CD4-positive, alpha-beta T cell treated with Interferon gamma for 1 hour (primary cell): ENCODE measurements around the gene RIOK1.

Source experiments
- DNase-seq: peaks from one replicate; pipeline ENCODE4 v3.0.0-alpha.2; 2020

RIOK1 gene

DNA sequence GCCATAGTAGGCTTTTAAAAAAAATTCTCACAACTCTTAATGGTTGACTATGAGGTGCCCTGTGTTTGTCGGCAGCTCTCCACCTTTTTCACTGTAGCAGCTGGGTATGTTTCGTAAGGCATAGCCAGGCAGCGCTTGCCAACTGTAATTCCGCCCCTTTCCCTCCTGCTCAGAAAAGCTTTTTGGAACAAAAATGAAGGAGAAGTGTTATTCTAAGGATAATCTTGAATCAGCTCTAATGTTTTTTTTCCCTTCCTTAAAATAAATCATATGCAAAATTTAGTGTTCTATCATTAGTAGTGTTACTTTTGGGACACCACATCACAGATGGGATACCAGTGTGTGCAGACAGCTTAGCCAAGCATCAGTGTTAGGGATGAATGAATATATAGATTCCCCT lies 21.2 kb downstream of the RIOK1 start:
- no peak for DNase-seq

DNA sequence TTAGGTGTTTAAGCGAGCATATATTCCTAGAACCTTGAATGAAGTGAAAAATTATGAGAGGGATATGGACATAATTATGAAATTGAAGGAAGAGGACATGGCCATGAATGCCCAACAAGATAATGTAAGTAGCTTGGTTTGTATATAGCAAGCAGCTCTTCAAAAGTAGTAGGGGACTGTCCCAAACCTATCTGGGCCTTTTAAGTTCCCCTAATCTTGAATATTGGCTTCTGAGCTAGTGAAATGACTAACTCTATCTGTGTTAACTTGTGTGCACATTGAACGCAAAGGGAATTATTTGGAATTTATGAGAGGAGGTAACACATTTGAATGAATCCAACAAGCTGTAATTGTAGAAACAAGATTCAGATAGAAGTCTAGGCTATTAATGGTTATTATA lies 21.7 kb downstream of the RIOK1 start:
- no peak for DNase-seq

DNA sequence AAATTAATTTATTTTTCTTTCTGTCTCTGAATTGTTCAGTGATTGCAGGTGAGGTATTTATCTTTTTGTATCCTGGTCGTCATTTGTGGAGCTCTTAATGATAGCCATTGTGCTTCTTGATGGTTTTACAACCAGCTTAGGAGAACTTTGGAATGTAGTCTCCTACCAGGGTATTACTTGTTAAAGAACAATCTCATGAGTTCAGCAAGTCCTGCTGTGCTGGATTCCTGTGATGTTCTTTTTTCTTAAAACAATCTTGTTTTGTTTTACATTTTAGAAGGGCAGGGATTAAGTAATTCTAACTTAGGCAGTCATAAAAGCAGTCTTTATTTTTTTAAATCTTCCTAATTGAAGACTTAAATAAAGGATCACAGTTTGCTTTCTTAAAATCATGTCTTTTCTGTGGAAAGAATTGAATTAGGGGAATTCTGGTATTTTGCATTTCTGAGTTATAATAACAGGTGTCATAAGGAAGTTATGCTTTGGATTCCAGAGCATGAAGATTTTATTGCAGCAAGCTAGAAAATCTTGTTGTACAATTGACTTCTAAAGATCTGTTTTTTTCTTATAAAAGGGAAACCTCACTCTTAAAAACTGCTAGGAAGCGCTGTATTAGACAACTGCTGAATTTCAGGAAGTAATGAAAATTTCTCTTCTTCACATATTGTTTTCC lies 23.7 kb downstream of the RIOK1 start:
- no peak for DNase-seq

DNA sequence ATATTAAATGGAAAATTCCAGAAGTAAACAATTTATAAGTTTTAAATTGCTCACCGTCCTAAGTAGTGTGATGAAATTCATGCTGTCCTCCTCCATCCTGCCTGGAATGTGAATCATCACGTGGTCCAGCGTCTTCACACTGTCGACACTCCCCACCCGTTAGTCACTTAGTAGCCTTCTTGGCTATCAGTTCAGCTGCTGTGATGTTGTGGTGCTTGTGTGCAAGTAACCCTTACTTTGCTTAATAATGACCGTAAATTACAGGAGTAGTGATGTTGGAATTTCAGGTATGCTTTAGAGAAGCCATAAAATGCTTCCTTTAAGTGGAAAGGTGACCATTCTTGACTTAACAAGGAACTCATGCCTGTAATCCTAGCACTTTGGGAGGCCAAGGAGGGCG lies 25.2 kb downstream of the RIOK1 start:
- no peak for DNase-seq

DNA sequence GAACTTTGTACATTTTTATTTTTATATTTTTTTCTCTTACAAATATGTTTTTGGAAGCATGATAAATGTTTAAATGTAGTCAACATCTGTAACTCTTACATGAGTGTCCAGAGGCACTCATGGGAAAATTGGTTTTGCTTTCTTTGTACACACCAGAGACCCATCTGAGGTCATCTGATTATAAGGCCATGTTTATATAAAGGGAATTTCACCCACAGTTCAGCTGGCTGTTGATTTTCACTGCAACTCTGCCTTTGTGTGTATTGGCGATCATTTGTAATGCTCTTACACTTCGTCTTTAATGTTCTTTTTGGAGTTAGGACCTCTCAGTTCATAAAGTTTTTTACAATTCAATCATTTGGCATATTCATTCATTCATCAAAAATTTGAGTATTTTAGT lies 28.1 kb downstream of the RIOK1 start:
- DNase-seq, result no peak

DNA sequence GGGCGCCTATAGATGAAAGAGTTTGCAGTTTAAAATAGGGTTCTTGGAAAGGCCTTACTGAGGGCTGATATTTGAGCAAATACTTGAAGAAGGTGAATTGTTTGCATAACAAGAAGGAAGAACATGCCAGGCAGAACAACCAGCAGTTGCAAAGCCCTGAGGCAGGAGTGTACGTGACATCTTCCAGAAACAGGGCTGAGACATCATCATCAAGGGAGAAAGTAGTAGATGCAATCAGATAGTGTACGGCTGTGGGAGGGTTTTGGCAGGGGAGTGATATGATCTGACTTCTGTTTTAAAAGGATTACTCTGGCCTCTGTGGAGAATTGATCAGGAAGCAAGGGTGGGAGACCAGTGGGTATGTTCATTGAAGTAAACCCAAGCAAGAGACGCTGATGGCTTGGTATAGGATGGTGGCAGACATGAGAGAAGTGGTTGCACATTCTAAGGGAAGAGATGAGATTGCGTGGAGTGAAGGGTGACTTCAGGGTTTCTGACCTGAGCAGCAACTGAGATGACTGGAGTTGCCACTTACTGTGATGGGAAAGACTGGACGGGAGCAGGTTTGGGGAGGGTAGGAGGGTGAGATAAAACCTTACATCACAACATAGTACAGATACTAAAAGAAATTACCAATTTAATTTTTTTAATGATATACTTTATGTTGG lies 28.8 kb downstream of the RIOK1 start:
- no peak for DNase-seq

DNA sequence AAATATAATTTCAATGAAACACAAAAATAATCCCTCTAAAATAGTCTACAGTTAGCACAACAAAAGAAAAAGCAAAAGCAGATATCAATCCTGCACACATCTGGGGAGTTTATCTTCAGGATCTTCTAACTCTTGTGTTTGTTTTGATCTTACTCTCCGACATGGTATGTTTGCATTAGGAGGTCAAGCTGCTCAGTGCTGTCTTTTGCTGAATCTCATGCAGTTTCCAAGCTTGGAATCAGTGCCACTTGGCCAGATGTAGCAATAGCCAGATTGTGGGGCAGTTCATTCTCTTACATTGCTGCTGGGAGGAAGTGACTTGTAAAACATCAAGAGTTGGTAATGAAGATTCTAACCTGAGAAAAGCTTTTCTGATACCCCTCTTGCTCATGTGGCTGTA lies 29.5 kb downstream of the RIOK1 start:
- no peak for DNase-seq

DNA sequence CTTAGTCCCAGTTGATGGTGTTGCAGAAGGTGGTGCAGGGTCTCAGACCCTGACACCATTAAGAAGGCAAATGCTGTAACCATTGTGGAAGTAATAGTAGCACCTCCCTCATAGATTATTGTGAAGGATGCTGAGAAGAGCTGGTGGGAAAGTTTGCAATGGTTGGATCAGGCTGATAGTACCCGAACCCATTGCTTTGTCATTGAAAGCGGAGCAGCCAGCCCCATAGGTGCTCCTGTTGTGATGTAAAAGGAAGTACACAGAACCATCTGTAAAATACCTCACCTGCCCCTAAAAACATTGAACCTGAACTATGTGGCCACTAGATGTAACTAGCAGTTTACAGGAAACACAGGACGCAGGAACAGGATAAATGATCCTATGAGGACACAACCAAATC lies 31.5 kb downstream of the RIOK1 start:
- DNase-seq, result no peak

DNA sequence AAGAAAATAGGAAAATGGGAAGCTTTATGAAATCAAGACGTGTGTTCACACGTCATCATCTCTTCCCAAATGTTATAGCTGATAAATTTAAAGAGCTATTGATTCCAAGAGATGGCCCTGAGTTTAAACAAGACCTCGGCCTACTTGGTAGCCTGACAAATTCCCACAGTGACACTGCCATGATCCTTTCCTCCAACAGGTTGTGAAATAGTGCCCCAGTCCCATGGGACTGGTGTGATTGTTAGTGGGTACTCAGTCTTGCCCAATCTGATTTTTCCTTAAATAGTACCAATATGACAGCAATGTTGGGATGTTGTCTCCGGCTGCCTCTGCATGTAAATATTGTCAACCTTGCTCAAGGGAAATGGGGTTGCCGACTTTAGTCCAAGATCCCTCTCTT lies 34.5 kb downstream of the RIOK1 start:
- DNase-seq, result no peak

DNA sequence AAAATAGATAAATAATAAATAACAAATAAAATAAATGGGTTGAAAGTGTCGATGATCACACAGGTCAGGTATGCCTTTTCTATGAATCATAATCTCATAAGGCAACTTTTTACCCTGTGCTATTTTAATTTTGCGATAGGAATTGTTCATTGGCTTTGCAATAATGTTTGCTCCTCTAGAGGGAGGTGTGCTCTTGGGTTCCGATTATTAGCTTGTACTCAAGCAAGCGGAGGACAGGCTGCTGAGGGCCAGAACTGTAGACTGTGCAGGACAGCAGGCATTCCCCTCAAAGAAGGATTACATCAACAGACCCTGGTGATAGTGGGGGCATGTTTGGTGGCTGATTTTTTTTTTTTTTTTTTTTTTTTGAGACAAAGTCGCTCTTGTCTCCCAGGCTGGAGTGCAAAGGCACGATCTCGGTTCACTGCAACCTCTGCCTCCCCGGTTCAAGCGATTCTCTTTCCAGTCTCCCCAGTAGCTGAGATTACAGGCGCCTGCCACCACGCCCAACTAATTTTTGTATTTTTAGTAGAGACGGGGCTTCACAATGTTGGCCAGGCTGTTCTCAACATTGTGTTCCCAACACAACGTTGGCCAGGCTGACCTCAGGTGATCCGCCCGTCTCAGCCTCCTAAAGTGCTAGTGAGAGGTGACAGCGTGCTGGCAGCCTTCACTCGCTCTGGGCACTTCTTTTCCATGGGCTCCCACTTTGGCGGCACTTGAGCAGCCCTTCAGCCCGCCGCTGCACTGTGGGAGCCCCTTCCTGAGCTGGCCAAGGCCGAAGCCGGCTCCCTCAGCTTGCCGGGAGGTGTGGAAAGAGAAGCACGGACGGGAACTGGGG lies 35.6 kb downstream of the RIOK1 start:
- DNase-seq, result no peak

DNA sequence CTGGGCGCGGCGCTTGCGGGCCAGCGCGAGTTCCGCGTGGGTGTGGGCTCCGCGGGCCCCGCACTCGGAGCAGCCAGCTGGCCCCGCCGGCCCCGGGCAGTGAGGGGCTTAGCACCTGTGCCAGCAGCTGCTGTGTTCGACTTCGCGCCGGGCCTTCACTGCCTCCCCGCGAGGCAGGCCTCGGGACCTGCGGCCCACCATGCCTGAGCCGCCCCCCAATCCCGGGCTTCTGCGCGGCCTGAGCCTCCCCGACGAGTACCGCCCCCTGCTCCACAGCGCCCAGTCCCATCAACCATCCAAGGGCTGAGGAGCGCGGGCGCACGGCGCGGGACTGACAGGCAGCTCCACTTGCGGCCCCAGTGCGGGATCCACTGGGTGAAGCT lies 36.2 kb downstream of the RIOK1 start:
- DNase-seq, result no peak

DNA sequence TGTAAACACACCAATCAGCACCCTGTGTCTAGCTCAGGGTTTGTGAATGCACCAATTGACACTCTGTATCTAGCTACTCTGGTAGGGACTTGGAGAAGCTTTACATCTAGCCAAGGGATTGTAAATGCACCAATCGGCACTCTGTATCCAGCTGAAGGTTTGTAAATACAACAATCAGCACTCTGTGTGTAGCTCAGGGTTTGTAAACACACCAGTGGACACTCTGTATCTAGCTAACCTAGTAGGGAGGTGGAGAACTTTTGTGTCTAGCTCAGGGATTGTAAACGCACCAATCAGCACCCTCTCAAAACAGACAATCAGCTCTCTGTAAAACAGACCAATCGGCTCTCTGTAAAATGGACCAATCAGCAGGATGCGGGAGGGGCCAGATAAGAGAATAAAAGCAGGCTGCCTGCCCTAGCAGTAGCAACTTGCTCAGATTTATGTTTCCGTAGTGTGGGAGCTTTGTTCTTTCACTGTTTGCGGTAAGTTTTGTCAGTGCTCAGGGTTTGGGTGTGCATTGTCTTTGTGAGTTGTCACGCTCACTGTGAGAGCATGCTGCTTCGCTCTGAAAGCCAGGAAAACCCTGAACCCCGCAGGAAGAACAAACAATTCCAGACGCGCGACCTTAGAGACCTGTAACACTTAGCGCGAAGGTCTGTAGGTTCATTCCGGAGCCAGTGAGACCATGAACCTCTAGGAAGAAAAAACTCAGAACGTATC lies 37.0 kb downstream of the RIOK1 start:
- no peak for DNase-seq

DNA sequence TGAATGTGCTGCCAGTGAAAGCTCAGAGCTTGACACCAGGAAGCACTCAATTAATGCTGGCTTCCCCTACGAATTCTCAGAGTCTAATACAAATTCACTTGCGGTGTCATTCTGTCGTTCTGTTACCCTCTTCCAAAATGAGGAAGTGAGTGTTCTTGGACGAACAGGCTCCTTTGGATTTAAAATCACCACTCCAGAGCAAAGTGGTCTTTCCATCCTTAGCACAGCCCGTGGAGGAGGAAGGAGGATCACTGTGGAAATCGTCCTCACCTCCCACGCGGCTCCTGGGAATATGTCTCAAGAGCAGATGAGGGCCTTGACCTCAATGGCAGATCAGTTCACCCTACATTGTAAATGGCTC lies 41.7 kb downstream of the RIOK1 start:
- no peak for DNase-seq

DNA sequence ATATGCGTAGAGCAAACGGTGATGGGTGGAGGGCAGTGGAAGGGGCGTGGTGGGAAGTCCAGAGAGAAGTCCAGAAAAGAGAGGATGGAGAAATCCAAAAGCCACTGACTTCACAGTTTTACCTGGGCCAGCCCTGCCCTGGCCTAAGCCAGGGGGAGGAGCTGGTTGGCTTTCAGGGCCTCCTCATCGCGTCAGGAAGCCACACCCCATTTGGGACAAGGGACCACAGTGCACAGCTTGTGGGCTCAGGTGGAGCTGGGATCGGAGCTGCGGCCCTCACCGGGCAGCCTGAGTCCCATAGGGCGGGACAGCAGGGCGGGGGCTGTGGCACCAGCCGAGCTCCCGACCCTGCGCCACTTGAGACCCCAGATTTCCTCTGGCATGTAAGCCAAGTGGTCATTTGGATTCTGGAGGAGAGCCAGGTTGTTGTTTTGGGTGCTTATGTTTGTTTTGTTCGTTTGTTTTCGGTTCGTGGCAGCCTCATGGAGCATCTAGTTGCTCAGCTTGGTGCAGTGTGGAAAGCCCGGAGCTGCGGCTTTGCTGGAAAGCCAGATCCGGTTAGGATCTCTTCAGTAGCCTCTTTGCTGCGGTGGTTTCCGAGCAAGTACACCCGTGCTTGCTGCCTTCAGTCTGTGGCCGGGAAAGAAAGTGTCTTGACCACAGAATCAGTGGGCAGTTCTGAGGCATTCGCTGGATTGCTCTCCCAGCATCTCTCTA lies 42.2 kb downstream of the RIOK1 start:
- DNase-seq, result no peak

DNA sequence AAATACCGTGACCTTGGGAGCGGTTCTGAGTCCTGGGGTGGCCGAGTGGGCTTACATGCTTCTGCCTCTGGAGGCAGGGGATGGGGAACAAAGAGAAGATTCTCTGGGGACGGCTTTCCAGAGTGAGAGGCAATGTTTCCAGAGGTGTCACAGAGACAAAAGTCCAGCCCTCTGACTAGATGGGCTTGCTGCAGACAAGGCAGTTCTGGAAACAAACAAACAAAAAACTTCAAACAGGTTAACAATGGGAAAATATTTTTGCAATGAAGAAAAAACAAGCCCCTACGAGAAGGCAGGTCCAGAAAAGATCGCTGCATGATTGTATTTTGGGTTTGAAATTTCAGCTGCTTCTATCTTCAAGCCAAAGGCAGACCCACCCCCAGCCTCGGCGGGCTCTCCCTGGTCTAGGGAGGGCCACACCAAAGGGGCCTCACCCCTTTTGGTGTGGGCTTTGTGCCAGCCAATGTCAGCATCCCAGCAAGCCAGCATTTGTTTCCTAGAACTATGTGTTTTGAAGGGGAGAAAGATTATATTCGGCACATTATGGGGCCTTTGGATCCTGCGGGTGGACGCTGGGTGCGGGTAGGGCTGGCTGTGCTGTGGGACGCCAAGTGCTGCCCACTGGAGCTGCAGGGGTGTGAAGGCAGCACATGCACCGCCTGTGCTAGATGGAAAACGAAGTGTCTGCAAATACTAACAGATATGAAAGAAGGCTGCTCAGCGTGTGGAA lies 42.9 kb downstream of the RIOK1 start:
- DNase-seq, result no peak

DNA sequence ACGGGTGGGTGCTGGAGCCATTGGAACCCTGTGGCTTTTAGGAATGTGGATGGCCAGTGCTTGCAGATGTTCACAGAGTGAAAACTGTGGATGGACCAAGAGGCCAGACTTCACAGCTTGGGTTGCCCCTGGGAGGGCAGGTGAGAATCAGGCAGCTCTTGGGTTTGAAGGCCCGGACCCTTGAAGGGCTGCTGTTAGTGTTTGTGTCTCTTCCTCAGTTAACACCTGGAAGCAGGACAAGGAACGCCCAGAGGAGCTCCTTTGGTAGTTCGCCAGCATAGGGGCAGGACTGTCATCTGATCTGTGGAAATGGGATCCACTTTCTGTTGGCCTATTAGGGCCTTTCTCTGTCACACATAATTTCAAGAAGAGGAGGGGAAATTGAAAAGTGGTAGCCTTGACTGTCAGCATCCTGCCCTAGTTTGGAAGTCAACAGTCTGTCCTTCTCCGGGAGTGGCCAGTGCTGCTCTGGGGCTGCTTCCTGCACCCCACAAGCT lies 43.6 kb downstream of the RIOK1 start:
- DNase-seq, result no peak

DNA sequence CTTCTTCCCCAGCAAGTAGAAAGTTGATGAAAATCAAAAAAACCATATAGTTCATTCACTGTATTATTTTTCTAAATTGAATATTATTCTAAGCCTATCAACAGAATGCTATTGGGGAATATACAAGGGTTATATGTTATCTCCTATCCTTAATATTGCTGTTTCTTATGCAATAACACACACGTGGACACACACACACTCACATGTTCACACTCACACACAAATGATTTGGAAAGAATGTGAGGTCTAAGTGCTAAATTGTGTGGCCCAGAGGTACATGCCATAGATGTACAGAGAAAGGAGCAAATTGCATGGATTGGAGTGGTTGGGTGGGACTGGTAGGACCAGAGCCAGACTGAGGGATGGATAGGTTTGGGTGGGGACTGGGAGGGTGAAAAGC lies 45.1 kb downstream of the RIOK1 start:
- no peak for DNase-seq

DNA sequence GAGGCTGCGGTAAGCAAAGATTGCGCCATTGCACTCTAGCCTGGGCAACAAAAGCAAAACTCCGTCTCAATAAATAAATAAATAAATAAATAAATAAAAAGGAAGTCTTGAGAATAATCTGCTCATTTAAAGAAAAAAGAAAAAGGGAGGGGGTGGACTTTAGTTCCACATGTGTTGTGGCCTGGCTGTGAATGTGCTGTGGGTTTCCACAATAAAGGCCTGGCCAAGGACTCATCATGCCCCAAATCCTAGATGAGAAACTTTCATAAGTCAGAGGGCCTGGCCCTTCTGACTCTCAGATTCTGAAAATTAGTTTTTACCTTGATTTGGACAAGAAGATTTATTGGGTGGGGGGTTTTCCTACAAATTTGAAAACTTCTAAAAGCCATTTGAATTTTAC lies 48.4 kb downstream of the RIOK1 start:
- no peak for DNase-seq

DNA sequence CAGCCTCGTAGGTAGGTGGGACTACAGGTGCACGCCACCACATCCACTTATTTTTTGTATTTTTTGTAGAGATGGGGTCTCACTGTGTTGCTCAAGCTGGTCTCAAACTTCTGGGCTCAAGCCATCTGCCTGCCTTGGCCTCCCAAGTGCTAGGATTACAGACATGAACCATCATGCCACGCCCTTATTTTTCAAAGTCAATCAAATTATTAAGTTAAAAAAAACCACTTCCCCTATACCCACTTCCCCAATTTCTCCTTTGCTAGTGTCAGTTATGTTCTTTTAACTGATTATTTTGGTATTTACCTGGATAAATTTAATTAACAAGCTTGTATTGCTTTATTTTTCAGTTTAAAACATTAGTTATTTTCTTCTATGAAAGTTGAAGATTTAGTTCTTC lies 49.6 kb downstream of the RIOK1 start:
- no peak for DNase-seq

DNA sequence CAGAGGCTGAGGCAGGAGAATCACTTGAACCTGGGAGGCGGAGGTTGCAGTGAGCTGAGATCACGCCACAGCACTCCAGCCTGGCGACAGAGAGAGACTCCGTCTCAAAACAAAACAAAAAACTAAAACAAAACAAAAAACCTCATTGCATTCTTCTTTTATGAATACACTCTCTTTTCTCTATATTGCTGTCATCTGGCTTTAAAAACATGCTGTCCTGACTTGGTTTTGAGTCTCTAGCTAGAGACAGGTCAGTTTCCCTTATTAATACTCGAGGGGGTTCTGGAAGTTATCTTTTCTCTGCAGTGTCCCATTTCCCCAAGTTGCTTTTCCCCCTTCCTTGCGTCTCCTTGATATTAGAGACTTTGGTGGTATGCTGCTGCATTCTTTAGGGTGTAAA lies 50.9 kb downstream of the RIOK1 start:
- no peak for DNase-seq

DNA sequence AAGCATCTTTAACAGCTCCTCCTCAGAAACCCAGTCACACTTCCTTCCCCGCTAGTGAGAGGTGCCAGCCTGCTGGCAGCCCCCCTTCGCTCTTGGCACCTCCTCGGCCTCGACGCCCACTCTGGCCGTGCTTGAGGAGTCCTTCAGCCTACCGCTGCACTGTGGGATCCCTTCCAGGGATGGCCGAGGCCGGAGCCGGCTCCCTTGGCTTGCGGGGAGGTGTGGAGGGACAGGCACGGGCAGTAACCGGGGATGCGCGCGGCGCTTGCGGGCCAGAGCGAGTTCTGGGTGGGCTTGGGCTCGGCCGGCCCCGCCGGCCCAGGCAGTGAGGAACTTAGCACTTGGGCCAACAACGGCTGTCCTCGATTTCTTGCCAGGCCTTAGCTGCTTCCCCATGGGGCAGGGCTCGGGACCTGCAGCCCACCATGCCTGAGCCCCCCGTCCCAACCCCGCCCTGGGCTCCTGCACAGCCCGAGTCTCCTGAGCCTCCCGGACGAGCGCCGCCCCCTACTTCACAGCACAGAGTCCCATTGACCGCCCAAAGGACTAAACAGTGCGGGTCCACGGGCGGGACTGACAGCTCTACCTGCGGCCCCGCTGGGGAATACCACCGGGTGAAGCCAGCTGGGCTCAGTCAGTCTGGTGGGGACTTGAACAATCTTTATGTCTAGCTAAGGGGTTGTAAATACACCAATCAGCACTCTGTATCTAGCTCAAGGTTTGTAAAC lies 51.6 kb downstream of the RIOK1 start:
- DNase-seq, result no peak
